ENCODE results near the gene RAB34. TPM values are rescaled to one million over a fixed set of nuclear protein-coding genes. Genes with fewer than 3 reads are reported as not detected.
A peak's percentile ranks its signal among the peaks of the same experiment; 100 is the strongest.
"Not testable (repeated sequence)": the region's sequence is repeated elsewhere in the genome, so short reads cannot be mapped to it uniquely, and the experiment has no call there.

Gene RAB34
- total RNA-seq, 2 experiments from 2014 or later = 6.5 to 7.4 TPM

GRCh38 chr17:28733346-28733745, 15.7 kb upstream of the RAB34 start:
- Mint-ChIP-seq H3K27ac (no peak overlapping the region), H3K4me3 (no peak overlapping the region), H3K27me3 (no peaks in the 10 kb centered on the region), H3K4me1 (peaks cover 14% of the 10 kb centered on the region), H3K36me3 (ENCODE audit: low read depth) (peaks cover 6% of the 10 kb centered on the region), H3K9me3 (no peaks in the 10 kb centered on the region)
- POLR2A ChIA-PET = interaction anchor here (15.7 kb wide), 1 partner anchor 13 kb away, joined by 426 read pairs; the partner anchor contains the start of gene TRAF4
- CTCF ChIA-PET = interaction anchor here (1.0 to 2.1 kb wide), 2 partner anchors 30 to 161 kb away, joined by 3 to 5 read pairs; no protein-coding TSS in a partner anchor
- no peak for DNase-seq

GRCh38 chr17:28729950-28730330, 12.3 kb upstream of the RAB34 start:
- H3K9me3 Mint-ChIP-seq = no peaks in the 10 kb centered on the region
- peak overlapping the region; percentile 58 for H3K27ac Mint-ChIP-seq
- no peak overlapping the region for H3K4me3 Mint-ChIP-seq
- CTCF ChIA-PET = interaction anchor here (0.7 to 7.2 kb wide), 3 partner anchors 17 to 189 kb away, joined by 3 to 458 read pairs (median 3); partner anchors contain the start of gene TRAF4
- H3K36me3 Mint-ChIP-seq (ENCODE audit: low read depth) = peaks cover 10% of the 10 kb centered on the region
- POLR2A ChIA-PET = interaction anchor here (1.0 to 15.7 kb wide), 4 partner anchors 10 to 214 kb away, joined by 3 to 426 read pairs (median 37); partner anchors contain the start of genes BLTP2, RPL23A and TRAF4
- peaks cover 30% of the 10 kb centered on the region for H3K4me1 Mint-ChIP-seq
- no peaks in the 10 kb centered on the region for H3K27me3 Mint-ChIP-seq
- DNase-seq = no peak

- peak; percentile 98 for DNase-seq
Measured at GRCh38 chr17:28728364-28729200, 10.9 kb upstream of the RAB34 start, which contains the start of gene NEK8. TSS of gene NEK8 (plus strand) at chr17:28728788. CDS start at chr17:28728814, 26 bp downstream.

GRCh38 chr17:28726627-28727491, 9.2 kb upstream of the RAB34 start:
- DNase-seq = peak; percentile 93
- ChIA-PET CTCF (interaction anchor here (0.7 to 7.2 kb wide), 51 partner anchors 7 to 411 kb away, joined by 3 to 458 read pairs (median 5); partner anchors contain the start of genes BLTP2, DHRS13, FAM222B and FLOT2), POLR2A (interaction anchor here (0.6 to 15.7 kb wide), 25 partner anchors 7 to 567 kb away, joined by 3 to 426 read pairs (median 8); partner anchors contain the start of genes ALDOC, BLTP2, DHRS13 and FAM222B)
- Mint-ChIP-seq H3K27ac (peak overlapping the region; percentile 98), H3K9me3 (no peaks in the 10 kb centered on the region), H3K36me3 (ENCODE audit: low read depth) (peaks cover 40% of the 10 kb centered on the region), H3K27me3 (no peaks in the 10 kb centered on the region), H3K4me1 (peaks cover 60% of the 10 kb centered on the region), H3K4me3 (peak overlapping the region; percentile 95)

More at GRCh38 chr17:28728364-28729200, 10.9 kb upstream of the RAB34 start, which contains the start of gene NEK8:
- Mint-ChIP-seq H3K4me3 (peak within 1 kb of the TSS; percentile 95), H3K27me3 (no peaks in the 10 kb centered on the region), H3K4me1 (peaks cover 44% of the 10 kb centered on the region), H3K36me3 (ENCODE audit: low read depth) (peaks cover 24% of the 10 kb centered on the region), H3K9me3 (no peaks in the 10 kb centered on the region), H3K27ac (peak within 1 kb of the TSS; percentile 98)
- ChIA-PET CTCF (interaction anchor here (0.6 to 7.2 kb wide), 20 partner anchors 9 to 389 kb away, joined by 3 to 458 read pairs (median 18); partner anchors contain the start of genes BLTP2, DHRS13, FLOT2 and PHF12), POLR2A (interaction anchor here (0.6 to 15.7 kb wide), 20 partner anchors 9 to 411 kb away, joined by 3 to 426 read pairs (median 10); partner anchors contain the start of genes ALDOC, BLTP2, DHRS13 and FAM222B)

- H3K27me3 Mint-ChIP-seq = no peaks in the 10 kb centered on the region
- peaks cover 47% of the 10 kb centered on the region for H3K36me3 Mint-ChIP-seq (ENCODE audit: low read depth)
- peak within 1 kb of the TSS; percentile 95 for H3K4me3 Mint-ChIP-seq
- H3K27ac Mint-ChIP-seq = peak within 1 kb of the TSS; percentile 98
- H3K9me3 Mint-ChIP-seq = no peaks in the 10 kb centered on the region
- POLR2A ChIA-PET = interaction anchor here (0.6 to 15.7 kb wide), 18 partner anchors 10 to 568 kb away, joined by 3 to 426 read pairs (median 14); partner anchors contain the start of genes BLTP2, DHRS13, FAM222B and FLOT2
- H3K4me1 Mint-ChIP-seq = peaks cover 65% of the 10 kb centered on the region
- CTCF ChIA-PET = interaction anchor here (0.7 to 7.2 kb wide), 44 partner anchors 10 to 411 kb away, joined by 3 to 458 read pairs (median 6); partner anchors contain the start of genes BLTP2, DHRS13, FAM222B and FLOT2
- DNase-seq = peak; percentile 82
Measured at GRCh38 chr17:28726226-28726626, 8.6 kb upstream of the RAB34 start, which contains the start of gene TLCD1. TSS of gene TLCD1 (minus strand) at chr17:28726233. CDS start at chr17:28726097, 136 bp downstream.

- Mint-ChIP-seq H3K9me3 (no peaks in the 10 kb centered on the region), H3K4me1 (peaks cover 69% of the 10 kb centered on the region), H3K36me3 (ENCODE audit: low read depth) (peaks cover 52% of the 10 kb centered on the region), H3K27me3 (no peaks in the 10 kb centered on the region), H3K27ac (peak overlapping the region; percentile 91), H3K4me3 (peak overlapping the region; percentile 95)
- POLR2A ChIA-PET = interaction anchor here (1.0 to 15.7 kb wide), 17 partner anchors 10 to 226 kb away, joined by 3 to 426 read pairs (median 15); partner anchors contain the start of genes BLTP2, DHRS13, FLOT2 and PHF12
- CTCF ChIA-PET = interaction anchor here (0.6 to 7.2 kb wide), 31 partner anchors 9 to 392 kb away, joined by 3 to 458 read pairs (median 7); partner anchors contain the start of genes BLTP2, DHRS13, FAM222B and FLOT2
- no peak for DNase-seq
Measured at GRCh38 chr17:28725660-28726225, 8.1 kb upstream of the RAB34 start.

- Mint-ChIP-seq H3K36me3 (ENCODE audit: low read depth) (peaks cover 57% of the 10 kb centered on the region), H3K9me3 (no peaks in the 10 kb centered on the region), H3K27me3 (no peaks in the 10 kb centered on the region), H3K4me3 (peak overlapping the region; percentile 90), H3K4me1 (peaks cover 73% of the 10 kb centered on the region), H3K27ac (peak overlapping the region; percentile 91)
- ChIA-PET POLR2A (interaction anchor here (1.2 to 15.7 kb wide), 9 partner anchors 15 to 226 kb away, joined by 3 to 426 read pairs (median 24); partner anchors contain the start of genes BLTP2, FLOT2, PHF12 and PROCA1), CTCF (interaction anchor here (0.6 to 7.2 kb wide), 6 partner anchors 9 to 131 kb away, joined by 3 to 458 read pairs (median 10); partner anchors contain the start of genes PROCA1 and TRAF4)
- DNase-seq = no peak
Measured at GRCh38 chr17:28725166-28725659, 7.5 kb upstream of the RAB34 start.

GRCh38 chr17:28724500-28725165, 7.0 kb upstream of the RAB34 start:
- CTCF ChIA-PET = interaction anchor here (0.9 to 7.2 kb wide), 3 partner anchors 13 to 81 kb away, joined by 3 to 458 read pairs (median 4); partner anchors contain the start of genes PROCA1 and TRAF4
- peaks cover 59% of the 10 kb centered on the region for H3K36me3 Mint-ChIP-seq (ENCODE audit: low read depth)
- peak overlapping the region; percentile 91 for H3K27ac Mint-ChIP-seq
- peaks cover 72% of the 10 kb centered on the region for H3K4me1 Mint-ChIP-seq
- POLR2A ChIA-PET = interaction anchor here (1.2 to 15.7 kb wide), 8 partner anchors 14 to 227 kb away, joined by 3 to 426 read pairs (median 28); partner anchors contain the start of genes BLTP2, FLOT2, PHF12 and PROCA1
- no peaks in the 10 kb centered on the region for H3K27me3 Mint-ChIP-seq
- H3K9me3 Mint-ChIP-seq = no peaks in the 10 kb centered on the region
- no peak for DNase-seq
- H3K4me3 Mint-ChIP-seq = peak overlapping the region; percentile 90

- peak overlapping the region; percentile 90 for H3K4me3 Mint-ChIP-seq
- CTCF ChIA-PET = interaction anchor here (7.2 kb wide), 1 partner anchor 23 kb away, joined by 458 read pairs; the partner anchor contains the start of gene TRAF4
- H3K36me3 Mint-ChIP-seq (ENCODE audit: low read depth) = peaks cover 59% of the 10 kb centered on the region
- H3K4me1 Mint-ChIP-seq = peaks cover 72% of the 10 kb centered on the region
- H3K9me3 Mint-ChIP-seq, DNase-seq, H3K27me3 Mint-ChIP-seq: not testable (repeated sequence)
- POLR2A ChIA-PET = interaction anchor here (1.7 to 15.7 kb wide), 4 partner anchors 13 to 174 kb away, joined by 8 to 426 read pairs (median 36); partner anchors contain the start of genes BLTP2, FLOT2, PROCA1 and TRAF4
- H3K27ac Mint-ChIP-seq = peak overlapping the region; percentile 91
Measured at GRCh38 chr17:28723836-28724499, 6.3 kb upstream of the RAB34 start.
